Mesendoderm (in vitro differentiated cells): Measurements from ENCODE around the gene SAP30BP.

Source experiments
- DNase-seq: peaks from one replicate; pipeline ENCODE4 v3.0.0; 2013
- H2AK5ac ChIP-seq: 2 replicates; pipeline ENCODE4 v1.6.1; 2013; ENCODE audit warnings: low read length, inconsistent platforms
- H2BK120ac ChIP-seq: 2 replicates; pipeline ENCODE4 v1.6.1; 2013; ENCODE audit warnings: low read depth, mild to moderate bottlenecking, low read length, moderate library complexity, mixed read lengths
- H2BK15ac ChIP-seq: replicated peaks from 2 replicates; pipeline ENCODE4 v1.6.1; 2013; ENCODE audit warnings: low read depth, mild to moderate bottlenecking, moderate library complexity
- H2BK5ac ChIP-seq: 2 replicates; pipeline ENCODE4 v1.6.1; 2013; ENCODE audit warnings: low read length, inconsistent platforms
- H3K18ac ChIP-seq: 2 replicates; pipeline ENCODE4 v1.6.1; 2013; ENCODE audit warnings: mild to moderate bottlenecking, low read length, mixed read lengths
- H3K23ac ChIP-seq: one replicate; pipeline ENCODE4 v1.6.1; 2013; ENCODE audit warnings: low read length
- H3K27ac ChIP-seq: 2 replicates; pipeline ENCODE4 v1.5.1; 2013; ENCODE audit warnings: low read depth, mild to moderate bottlenecking, inconsistent platforms, low read length, moderate library complexity
- H3K27me3 ChIP-seq: 2 replicates; pipeline ENCODE4 v1.6.1; 2013; ENCODE audit warnings: low read length, control low read depth, mild to moderate bottlenecking, inconsistent platforms; ENCODE audit not compliant: insufficient read depth, poor library complexity
- H3K36me3 ChIP-seq: 2 replicates; pipeline ENCODE4 v1.6.1; 2013; ENCODE audit warnings: low read length, inconsistent platforms; ENCODE audit not compliant: control insufficient read depth, insufficient read depth
- H3K4ac ChIP-seq: one replicate; pipeline ENCODE4 v1.6.1; 2013; ENCODE audit warnings: low read depth, mild to moderate bottlenecking, low read length, moderate library complexity
- H3K4me1 ChIP-seq: 2 replicates; pipeline ENCODE4 v1.6.1; 2013; ENCODE audit warnings: low read depth, low read length, inconsistent platforms; ENCODE audit not compliant: control insufficient read depth
- H3K4me2 ChIP-seq: 2 replicates; pipeline ENCODE4 v1.6.1; 2013; ENCODE audit warnings: low read length
- H3K4me3 ChIP-seq: 2 replicates; pipeline ENCODE4 v1.5.1; 2013; ENCODE audit warnings: mild to moderate bottlenecking, low read length
- H3K56ac ChIP-seq: one replicate; pipeline ENCODE4 v1.6.1; 2013; ENCODE audit warnings: low read length
- H3K79me1 ChIP-seq: 2 replicates; pipeline ENCODE4 v1.6.1; 2013; ENCODE audit warnings: low read length, inconsistent platforms
- H3K79me2 ChIP-seq: 2 replicates; pipeline ENCODE4 v1.6.1; 2013; ENCODE audit warnings: mild to moderate bottlenecking, low read length; ENCODE audit not compliant: control insufficient read depth, insufficient read depth
- H3K9ac ChIP-seq: 2 replicates; pipeline ENCODE4 v1.6.1; 2013; ENCODE audit warnings: low read length, inconsistent platforms
- H4K5ac ChIP-seq: one replicate; pipeline ENCODE4 v1.6.1; 2013; ENCODE audit warnings: low read length
- H4K8ac ChIP-seq: one replicate; pipeline ENCODE4 v1.6.1; 2013; ENCODE audit warnings: low read depth, mild to moderate bottlenecking, control low read depth, low read length, moderate library complexity
- WGBS: extraction: QIAGEN DNeasy Blood & Tissue Kit; methylation state at CpG from one replicate; pipeline ENCODE4 v1.1.7; 2013; ENCODE audit warnings: low lambda C conversion rate, missing lambda C conversion rate; ENCODE audit not compliant: insufficient coverage; ENCODE audit errors: extremely low coverage; 5-methylcytosine and 5-hydroxymethylcytosine counted together

Gene SAP30BP

GRCh38 chr17:75750661-75751423 lies 83.7 kb downstream of the SAP30BP start:
- H3K4me2 ChIP-seq, result no peak overlapping the region
- no peak overlapping the region for H2AK5ac ChIP-seq
- H2BK15ac ChIP-seq, result no peak overlapping the region
- no peak overlapping the region for H3K23ac ChIP-seq
- H2BK5ac ChIP-seq, result no peak overlapping the region
- H3K4me3 ChIP-seq, result no peak overlapping the region
- H4K8ac ChIP-seq, result no peak overlapping the region
- no peak overlapping the region for H2BK120ac ChIP-seq
- H3K27ac ChIP-seq, result no peak overlapping the region
- H3K9ac ChIP-seq, result no peak overlapping the region
- H3K4me1 ChIP-seq, result no peaks in the 10 kb centered on the region
- no peaks in the 10 kb centered on the region for H3K27me3 ChIP-seq
- no peaks in the 10 kb centered on the region for H3K79me2 ChIP-seq
- no peak overlapping the region for H3K4ac ChIP-seq
- no peaks in the 10 kb centered on the region for H3K79me1 ChIP-seq
- no peak overlapping the region for H4K5ac ChIP-seq
- no peak for DNase-seq
- H3K18ac ChIP-seq, result no peak overlapping the region
- H3K56ac ChIP-seq, result no peak overlapping the region
- WGBS, result no CpG with 5 or more reads among the region's 23 CpGs
- H3K36me3 ChIP-seq, result no peaks in the 10 kb centered on the region

- H3K23ac ChIP-seq, result no peak overlapping the region
- H4K8ac ChIP-seq, result no peak overlapping the region
- H3K79me1 ChIP-seq, result no peaks in the 10 kb centered on the region
- H3K27ac ChIP-seq, result no peak overlapping the region
- no peak overlapping the region for H2BK15ac ChIP-seq
- no peaks in the 10 kb centered on the region for H3K79me2 ChIP-seq
- DNase-seq, result no peak
- H3K36me3 ChIP-seq, result no peaks in the 10 kb centered on the region
- H3K4me3 ChIP-seq, result no peak overlapping the region
- H3K4me1 ChIP-seq, result no peaks in the 10 kb centered on the region
- no peak overlapping the region for H3K18ac ChIP-seq
- H3K27me3 ChIP-seq, result no peaks in the 10 kb centered on the region
- H3K9ac ChIP-seq, result no peak overlapping the region
- no CpG with 5 or more reads among the region's 24 CpGs for WGBS
- no peak overlapping the region for H2BK120ac ChIP-seq
- H4K5ac ChIP-seq, result no peak overlapping the region
- H3K56ac ChIP-seq, result no peak overlapping the region
- H3K4me2 ChIP-seq, result no peak overlapping the region
- H2AK5ac ChIP-seq, result no peak overlapping the region
- H3K4ac ChIP-seq, result no peak overlapping the region
- no peak overlapping the region for H2BK5ac ChIP-seq
Observed at GRCh38 chr17:75751676-75752404, 84.7 kb downstream of the SAP30BP start.

- Histone ChIP-seq H3K4me3 (no peak overlapping the region), H3K23ac (no peak overlapping the region), H4K5ac (no peak overlapping the region), H3K18ac (no peak overlapping the region), H2BK120ac (no peak overlapping the region), H3K79me1 (no peaks in the 10 kb centered on the region), H3K9ac (no peak overlapping the region), H4K8ac (no peak overlapping the region), H3K27ac (no peak overlapping the region), H2AK5ac (no peak overlapping the region), H3K4me1 (no peaks in the 10 kb centered on the region), H3K36me3 (no peaks in the 10 kb centered on the region), H3K56ac (peak overlapping the region; percentile 15), H3K27me3 (no peaks in the 10 kb centered on the region), H2BK5ac (no peak overlapping the region), H3K79me2 (no peaks in the 10 kb centered on the region), H2BK15ac (no peak overlapping the region), H3K4ac (no peak overlapping the region), H3K4me2 (no peak overlapping the region)
- WGBS, result no CpG with 5 or more reads among the region's 10 CpGs
- no peak for DNase-seq
Observed at GRCh38 chr17:75752405-75752709, 85.2 kb downstream of the SAP30BP start.

GRCh38 chr17:75752802-75753513 lies 85.8 kb downstream of the SAP30BP start:
- Histone ChIP-seq H3K56ac (peak overlapping the region; percentile 64), H3K23ac (no peak overlapping the region), H3K36me3 (no peaks in the 10 kb centered on the region), H3K4me2 (peak overlapping the region; percentile 11), H2BK120ac (no peak overlapping the region), H2BK5ac (no peak overlapping the region), H3K9ac (peak overlapping the region; percentile 37), H3K27ac (no peak overlapping the region), H2AK5ac (no peak overlapping the region), H3K79me1 (no peaks in the 10 kb centered on the region), H2BK15ac (no peak overlapping the region), H4K5ac (no peak overlapping the region), H3K4me3 (no peak overlapping the region), H3K27me3 (no peaks in the 10 kb centered on the region), H3K79me2 (no peaks in the 10 kb centered on the region), H4K8ac (no peak overlapping the region), H3K18ac (no peak overlapping the region), H3K4me1 (no peaks in the 10 kb centered on the region), H3K4ac (no peak overlapping the region)
- no CpG with 5 or more reads among the region's 19 CpGs for WGBS
- DNase-seq, result peak; percentile 14

DNA sequence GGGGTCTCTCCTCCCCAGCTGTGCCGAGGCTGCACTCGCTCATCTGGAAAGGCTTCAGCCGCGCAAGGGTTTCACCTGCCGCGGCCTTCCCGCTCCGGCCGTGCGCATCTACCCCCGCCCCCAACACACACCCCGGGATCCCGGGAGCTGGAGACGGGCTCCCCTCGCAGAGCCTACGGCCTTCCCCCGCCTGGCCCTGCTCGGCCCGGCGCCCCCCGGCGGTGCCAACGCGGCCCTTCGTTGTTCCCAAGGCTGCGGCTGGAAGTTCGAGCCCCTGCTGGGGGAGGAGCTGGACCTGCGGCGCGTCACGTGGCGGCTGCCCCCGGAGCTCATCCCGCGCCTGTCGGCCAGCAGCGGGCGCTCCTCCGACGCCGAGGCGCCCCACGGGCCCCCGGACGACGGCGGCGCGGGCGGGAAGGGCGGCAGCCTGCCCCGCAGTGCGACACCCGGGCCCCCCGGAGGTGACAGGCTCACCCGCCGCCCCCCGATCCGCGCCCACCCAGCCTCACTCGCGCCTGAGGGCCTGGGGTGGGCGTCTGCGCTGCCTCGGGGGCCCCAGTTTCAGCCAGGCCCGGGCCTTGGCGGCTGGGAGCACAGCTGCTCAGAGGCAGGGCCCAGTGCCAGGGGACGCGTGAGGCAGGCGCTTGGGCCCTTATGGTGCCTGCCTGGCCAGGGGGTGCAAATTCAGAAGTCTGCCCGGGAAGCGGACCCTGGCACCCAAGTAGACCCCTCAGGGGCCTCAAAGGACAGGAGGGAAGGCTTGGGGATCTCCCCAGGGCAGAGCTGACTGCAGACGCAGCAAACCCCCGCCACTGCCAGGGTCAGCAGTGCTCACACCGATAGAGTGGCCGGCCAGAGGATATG lies 86.6 kb downstream of the SAP30BP start:
- Histone ChIP-seq H3K18ac (peak overlapping the region; percentile 13), H3K4ac (no peak overlapping the region), H2AK5ac (no peak overlapping the region), H2BK5ac (no peak overlapping the region), H3K79me1 (no peaks in the 10 kb centered on the region), H3K56ac (peak overlapping the region; percentile 65), H2BK15ac (no peak overlapping the region), H3K79me2 (no peaks in the 10 kb centered on the region), H2BK120ac (no peak overlapping the region), H3K4me2 (peak overlapping the region; percentile 11), H4K8ac (peak overlapping the region; percentile 44), H3K9ac (peak overlapping the region; percentile 51), H3K4me1 (no peaks in the 10 kb centered on the region), H4K5ac (no peak overlapping the region), H3K23ac (no peak overlapping the region), H3K27ac (no peak overlapping the region), H3K4me3 (no peak overlapping the region), H3K36me3 (no peaks in the 10 kb centered on the region), H3K27me3 (no peaks in the 10 kb centered on the region)
- no CpG with 5 or more reads among the region's 76 CpGs for WGBS
- DNase-seq, result peak; percentile 84
